Activated effector memory CD4-positive, alpha-beta T cell treated with Interleukin-2 at 50 U/mL for 16 hours (primary cell): ENCODE results near the gene SPTLC1.
"Not testable (repeated sequence)": the region's sequence is repeated elsewhere in the genome, so short reads cannot be mapped to it uniquely, and the experiment has no call there.

Experiments used
- DNase-seq: peaks from one replicate; pipeline ENCODE4 v3.0.0-alpha.2; 2020

The SPTLC1 gene

GRCh38 chr9:92140074-92140753 is 25.0 kb upstream of the SPTLC1 start:
- peak; percentile 49 for DNase-seq

GRCh38 chr9:92138960-92139540 is 23.8 kb upstream of the SPTLC1 start:
- DNase-seq: not testable (repeated sequence)

GRCh38 chr9:92138157-92138959 is 23.1 kb upstream of the SPTLC1 start:
- peak; percentile 62 for DNase-seq

- no peak for DNase-seq
These were observed 21.1 kb upstream of the SPTLC1 start for GRCh38 chr9:92136184-92136858.

GRCh38 chr9:92135576-92135975 is 20.4 kb upstream of the SPTLC1 start:
- DNase-seq: no peak

- DNase-seq: peak; percentile 55
These were observed 18.9 kb upstream of the SPTLC1 start for GRCh38 chr9:92133949-92134604.

GRCh38 chr9:92132913-92133312 is 17.7 kb upstream of the SPTLC1 start:
- DNase-seq: not testable (repeated sequence)

- DNase-seq: no peak
These were observed 17.3 kb upstream of the SPTLC1 start for GRCh38 chr9:92132501-92132900.

- no peak for DNase-seq
These were observed 7.6 kb upstream of the SPTLC1 start for GRCh38 chr9:92122800-92123199.

GRCh38 chr9:92122061-92122460 is 6.8 kb upstream of the SPTLC1 start:
- DNase-seq: no peak

GRCh38 chr9:92121265-92121664 is 6.1 kb upstream of the SPTLC1 start:
- no peak for DNase-seq

GRCh38 chr9:92120138-92120537 is 4.9 kb upstream of the SPTLC1 start:
- no peak for DNase-seq

- no peak for DNase-seq
These were observed 4.4 kb upstream of the SPTLC1 start for GRCh38 chr9:92119586-92119985.

- no peak for DNase-seq
These were observed 7.1 kb downstream of the SPTLC1 start for GRCh38 chr9:92108122-92108521.

GRCh38 chr9:92105446-92106225 is 9.6 kb downstream of the SPTLC1 start:
- not testable (repeated sequence) for DNase-seq

GRCh38 chr9:92103601-92104000 is 11.6 kb downstream of the SPTLC1 start:
- DNase-seq: not testable (repeated sequence)

- DNase-seq: no peak
These were observed 14.8 kb downstream of the SPTLC1 start for GRCh38 chr9:92100237-92100911.

GRCh38 chr9:92098638-92099037 is 16.6 kb downstream of the SPTLC1 start:
- no peak for DNase-seq

- peak; percentile 12 for DNase-seq
These were observed 17.2 kb downstream of the SPTLC1 start for GRCh38 chr9:92097997-92098482.

- no peak for DNase-seq
These were observed 20.0 kb downstream of the SPTLC1 start for GRCh38 chr9:92095236-92095635.

GRCh38 chr9:92094655-92095054 is 20.6 kb downstream of the SPTLC1 start:
- DNase-seq: no peak
